Ovary (tissue), 9 donors: ENCODE results near the gene SLC30A2. TPM values are rescaled to one million over a fixed set of nuclear protein-coding genes. Genes with fewer than 3 reads are reported as not detected.

Source experiments
- DNase-seq, 5 donors: peaks; one replicate each; pipeline ENCODE4 v3.0.0-alpha.2; 2019 to 2020
- H3K27ac ChIP-seq, 2 donors: fragments of 200-600 bp; one replicate each; pipeline versions ENCODE4 v1.5.1 to v1.8.0; 2019 to 2022
- H3K27me3 ChIP-seq: fragments of 200-600 bp; one replicate; pipeline ENCODE4 v1.8.0; 2022
- H3K36me3 ChIP-seq: fragments of 200-600 bp; sonication (generic); one replicate; pipeline ENCODE4 v1.5.1; 2019
- H3K4me1 ChIP-seq: one replicate; pipeline ENCODE4 v1.8.1; 2013; ENCODE audit warnings: mild to moderate bottlenecking, moderate library complexity; ENCODE audit not compliant: insufficient read depth
- H3K4me3 ChIP-seq: fragments of 200-600 bp; sonication (generic); one replicate; pipeline ENCODE4 v1.5.1; 2017
- H3K9me3 ChIP-seq, 2 donors: fragments of 200-600 bp in 1 of 2; sonication (generic) in 1 of 2; one replicate each; pipeline versions ENCODE4 v1.5.1 to v1.8.1; 2013 to 2019; ENCODE audit warnings: mild to moderate bottlenecking in 1 of 2, moderate library complexity in 1 of 2
- EP300 ChIP-seq: sonication (generic); formaldehyde crosslinking; IDR thresholded peaks from one replicate; pipeline ENCODE4 v1.6.1; 2017; ENCODE audit warnings: antibody characterized with exemption
- POLR2A ChIP-seq: fragments of 450-650 bp; IDR thresholded peaks from one replicate; pipeline ENCODE4 v1.6.1; 2017; ENCODE audit warnings: antibody characterized with exemption, mild to moderate bottlenecking, moderate library complexity
- WGBS, 3 donors: extraction: QIAGEN DNeasy Blood & Tissue Kit in 1 of 3; methylation state at CpG; one replicate each; pipeline versions ENCODE4 v1.1.5 to v1.1.7; 2013 to 2017; 5-methylcytosine and 5-hydroxymethylcytosine counted together
- intact Hi-C, 4 donors: fragments of 100-400 bp; cut with DNase I; formaldehyde crosslinking; loops; one replicate each; pipeline versions ENCODE4 v1.11.0 to v1.15.1; 2022 to 2023
- polyA plus RNA-seq, 2 donors: library from polyadenylated mRNA; stranded (reverse); fragments of 200-250 nt in 1 of 2; fragments of 350-450 nt in 1 of 2; fragmentation: Illumina TruSeq in 1 of 2; extraction: RNeasy Lipid Tissue Mini Kit (QIAGEN cat#74804) in 1 of 2; gene quantifications; one replicate each; pipeline ENCODE4 v1.2.3, GENCODE V29; 2013 to 2014
- total RNA-seq, 7 donors: library from RNA; depleted of rRNA in 2 of 7; stranded (reverse); fragments of >200 nt in 2 of 7; fragmentation: NEBNext Ultra II Directional in 3 of 7; extraction: Animal tissue kit (Norgen Biotek cat#: 25700) in 3 of 7; gene quantifications; one replicate each; pipeline versions ENCODE4 v1.1.0 to v1.2.4, GENCODE V29; 2016 to 2023
- TF ChIP-seq, protein P1 (sequence below), 3 donors: fragments of 450-650 bp in 2 of 3; fragments of 200-600 bp in 1 of 3; IDR thresholded peaks; one replicate each; pipeline versions ENCODE4 v1.5.1 to v1.8.0; 2016 to 2022; ENCODE audit warnings: antibody characterized with exemption in 3 of 3, mild to moderate bottlenecking in 1 of 3
- donor health status: DM: no; HTN: no; CAD: no; lungs with moderate emphysema.
- donor health status: DM: no; HTN: no; CAD: no.
- donor health status: Bipolar disorder and iron deficiency.
- donor health status: DM: yes; HTN: yes; CAD: no.
- donor health status: DM: no; HTN: no; CAD: no.
- donor health status: DM: yes; HTN: yes; CAD: no.

SLC30A2 gene
- total and polyA plus RNA-seq, 9 donors: 0.11 to 0.80 (median 0.17) TPM; not detected in 5

DNA sequence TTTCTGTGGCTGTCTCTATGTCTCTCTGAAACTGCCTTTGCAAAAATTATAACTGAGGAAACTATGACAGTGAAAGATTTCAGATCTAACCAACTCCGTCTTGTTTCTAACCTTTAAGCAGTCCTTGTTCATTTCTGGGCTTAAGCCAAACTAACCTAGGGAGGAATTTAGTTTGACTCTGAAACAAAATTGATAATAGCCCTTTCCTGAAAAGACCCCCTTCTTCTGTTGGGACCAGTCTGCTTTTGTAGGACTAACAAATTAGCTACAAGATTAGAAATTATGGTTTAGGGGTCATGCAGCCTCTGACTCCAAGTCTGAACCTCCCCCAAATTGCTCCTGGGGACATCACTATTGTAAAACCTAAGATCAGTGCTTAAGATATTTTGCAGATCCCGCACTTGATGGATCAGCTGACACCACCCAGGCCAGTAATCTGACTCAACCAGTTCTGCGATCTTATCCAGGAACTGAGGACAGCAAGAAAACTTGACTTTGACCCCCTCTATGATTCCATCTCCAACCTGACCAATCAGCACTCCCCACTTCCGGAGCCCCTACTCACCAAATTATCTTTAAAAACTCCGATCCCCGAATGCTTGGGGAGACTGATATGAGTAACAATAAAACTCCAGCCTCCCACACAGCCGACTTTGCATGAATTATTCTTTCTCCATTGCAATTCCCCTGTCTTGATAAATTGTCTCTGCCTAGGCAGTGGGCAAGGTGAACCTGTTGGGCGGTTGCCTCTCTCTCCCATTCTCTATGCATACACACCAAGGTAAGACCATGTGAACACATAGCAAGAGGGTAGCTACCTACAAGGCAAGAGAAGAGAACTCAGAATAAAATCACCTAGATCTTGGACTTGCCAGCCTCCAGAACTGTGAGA lies 32.6 kb upstream of the SLC30A2 start:
- H3K4me3 ChIP-seq: no peak overlapping the region
- H3K36me3 ChIP-seq: no peaks in the 10 kb centered on the region
- DNase-seq: no peak
- no peaks in the 10 kb centered on the region for H3K4me1 ChIP-seq
- TF ChIP-seq, protein P1, sequence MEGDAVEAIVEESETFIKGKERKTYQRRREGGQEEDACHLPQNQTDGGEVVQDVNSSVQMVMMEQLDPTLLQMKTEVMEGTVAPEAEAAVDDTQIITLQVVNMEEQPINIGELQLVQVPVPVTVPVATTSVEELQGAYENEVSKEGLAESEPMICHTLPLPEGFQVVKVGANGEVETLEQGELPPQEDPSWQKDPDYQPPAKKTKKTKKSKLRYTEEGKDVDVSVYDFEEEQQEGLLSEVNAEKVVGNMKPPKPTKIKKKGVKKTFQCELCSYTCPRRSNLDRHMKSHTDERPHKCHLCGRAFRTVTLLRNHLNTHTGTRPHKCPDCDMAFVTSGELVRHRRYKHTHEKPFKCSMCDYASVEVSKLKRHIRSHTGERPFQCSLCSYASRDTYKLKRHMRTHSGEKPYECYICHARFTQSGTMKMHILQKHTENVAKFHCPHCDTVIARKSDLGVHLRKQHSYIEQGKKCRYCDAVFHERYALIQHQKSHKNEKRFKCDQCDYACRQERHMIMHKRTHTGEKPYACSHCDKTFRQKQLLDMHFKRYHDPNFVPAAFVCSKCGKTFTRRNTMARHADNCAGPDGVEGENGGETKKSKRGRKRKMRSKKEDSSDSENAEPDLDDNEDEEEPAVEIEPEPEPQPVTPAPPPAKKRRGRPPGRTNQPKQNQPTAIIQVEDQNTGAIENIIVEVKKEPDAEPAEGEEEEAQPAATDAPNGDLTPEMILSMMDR (IDR thresholded peaks at IDR 0.05): no peak
- no peak for TF ChIP-seq POLR2A
- TF ChIP-seq EP300: no peak
- no peak overlapping the region for H3K27ac ChIP-seq
- intact Hi-C loops: no loop called here
- 27 to 35% (median 29%) methylated on average over 8 of the region's 8 CpGs for WGBS, 3 donors
- H3K27me3 ChIP-seq: no peaks in the 10 kb centered on the region
- H3K9me3 ChIP-seq: no peaks in the 10 kb centered on the region

DNA sequence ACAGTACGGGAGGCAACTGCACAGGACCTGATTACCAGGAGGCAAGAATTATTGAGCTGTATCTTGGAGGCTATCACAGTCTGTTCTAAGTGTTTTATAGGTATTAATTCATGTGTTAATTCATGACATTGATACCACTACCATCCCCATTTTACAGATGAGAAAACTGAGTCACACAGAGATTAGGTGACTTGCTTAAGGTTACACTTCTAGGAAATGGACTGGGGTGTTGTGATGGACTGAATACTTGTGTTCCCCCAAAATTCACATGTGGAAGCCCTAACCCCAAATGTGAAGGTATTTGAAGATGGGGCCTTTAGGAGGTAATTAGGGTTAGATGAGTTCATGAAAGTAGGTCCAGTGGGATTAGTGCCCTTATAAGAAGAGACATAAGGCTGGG lies 31.6 kb upstream of the SLC30A2 start:
- Histone ChIP-seq H3K4me3 (no peak overlapping the region), H3K9me3 (no peaks in the 10 kb centered on the region), H3K36me3 (no peaks in the 10 kb centered on the region), H3K27me3 (no peaks in the 10 kb centered on the region), H3K4me1 (no peaks in the 10 kb centered on the region), H3K27ac (no peak overlapping the region)
- no peak for DNase-seq
- intact Hi-C loops: no loop called here
- WGBS, 3 donors: 91 to 96% (median 91%) methylated on average over 1 of the region's 1 CpG
- TF ChIP-seq EP300 (no peak), POLR2A (no peak)
- TF ChIP-seq, protein P1 (IDR thresholded peaks at IDR 0.05): no peak

DNA sequence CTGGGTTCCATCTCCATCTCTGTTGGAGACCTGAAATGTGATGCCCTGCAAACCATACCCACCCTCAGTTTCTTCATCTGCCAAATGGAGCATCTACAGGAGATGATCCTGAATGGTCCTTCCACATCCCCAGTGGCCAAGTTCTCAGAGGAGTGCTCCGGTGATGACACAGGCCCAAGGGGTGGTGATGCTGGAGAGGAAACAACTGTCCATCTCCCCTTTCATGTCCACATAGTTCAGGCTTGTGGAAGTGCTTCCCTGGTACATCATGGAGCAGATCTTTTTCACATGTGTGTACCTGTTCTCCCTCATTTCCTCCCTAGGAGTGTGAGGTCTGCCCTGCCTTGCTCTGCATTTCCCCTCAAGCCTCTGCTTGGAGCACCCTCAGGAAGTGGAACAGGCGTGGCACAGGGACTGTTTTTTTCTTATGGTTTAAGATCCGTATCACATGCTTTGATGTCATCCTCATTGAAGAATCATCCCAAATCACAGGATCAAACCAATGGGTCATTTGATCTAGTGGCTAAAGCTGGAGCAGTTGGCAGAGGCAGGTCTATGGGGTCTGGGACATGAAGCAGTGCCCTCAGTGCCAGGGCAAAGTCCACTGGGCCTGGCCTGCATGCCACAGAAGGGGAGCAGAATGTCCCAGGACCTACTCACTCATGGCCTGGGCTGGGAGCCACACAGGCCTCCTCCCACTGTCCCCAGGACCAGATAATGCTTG lies 29.7 kb upstream of the SLC30A2 start:
- Histone ChIP-seq H3K4me3 (no peak overlapping the region), H3K27me3 (no peaks in the 10 kb centered on the region), H3K27ac (no peak overlapping the region), H3K9me3 (no peaks in the 10 kb centered on the region), H3K4me1 (no peaks in the 10 kb centered on the region), H3K36me3 (no peaks in the 10 kb centered on the region)
- WGBS, 3 donors: 73 to 89% (median 79%) methylated on average over 3 of the region's 3 CpGs
- TF ChIP-seq, protein P1 (IDR thresholded peaks at IDR 0.05): no peak
- TF ChIP-seq POLR2A (no peak), EP300 (no peak)
- intact Hi-C loops: no loop called here
- no peak for DNase-seq

DNA sequence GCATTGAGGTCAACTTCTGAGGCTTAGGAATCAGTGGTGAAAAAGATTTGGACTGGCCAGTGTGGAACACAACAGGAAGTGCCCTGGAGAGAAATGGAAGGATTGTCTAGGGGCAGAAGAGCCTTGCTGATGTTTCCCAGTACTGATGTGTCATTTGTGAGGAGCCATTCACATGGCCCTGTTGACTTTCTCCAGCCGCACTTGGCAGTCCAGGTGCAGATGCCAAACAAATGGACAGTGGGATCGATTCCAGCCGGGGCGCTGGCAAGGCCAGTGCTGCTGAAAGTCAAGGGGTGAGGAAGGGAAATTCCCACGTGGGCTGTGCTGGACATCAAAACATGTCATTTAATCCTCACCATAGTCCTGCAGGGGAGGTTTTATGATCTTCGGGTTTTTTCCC lies 26.4 kb upstream of the SLC30A2 start:
- no peak overlapping the region for H3K27ac ChIP-seq
- H3K4me1 ChIP-seq: no peaks in the 10 kb centered on the region
- no peaks in the 10 kb centered on the region for H3K9me3 ChIP-seq
- no peak for DNase-seq
- H3K4me3 ChIP-seq: no peak overlapping the region
- 29 to 34% (median 29%) methylated on average over 6 of the region's 6 CpGs for WGBS, 3 donors
- TF ChIP-seq, protein P1 (IDR thresholded peaks at IDR 0.05): no peak
- TF ChIP-seq POLR2A (no peak), EP300 (no peak)
- H3K36me3 ChIP-seq: no peaks in the 10 kb centered on the region
- intact Hi-C loops: no loop called here
- no peaks in the 10 kb centered on the region for H3K27me3 ChIP-seq
